HG03354 (cell line): ENCODE measurements around the gene PHACTR1.
"Not testable (repeated sequence)": the region's sequence is repeated elsewhere in the genome, so short reads cannot be mapped to it uniquely, and the experiment has no call there.

ENCODE experiments used
- ATAC-seq: cut with Tn5 transposase; IDR thresholded peaks from one replicate; pipeline ENCODE4 v1.9.1; 2021; ENCODE audit warnings: mild to moderate bottlenecking; ENCODE audit not compliant: unreplicated experiment, poor library complexity, severe bottlenecking

PHACTR1 gene

GRCh38 chr6:12716298-12716916 lies at the start of gene PHACTR1:
Gene PHACTR1 (plus strand): TSS chr6:12716767.
- no peak for ATAC-seq

- ATAC-seq, result no peak
Measured at GRCh38 chr6:12666886-12667285, 49.7 kb upstream of the PHACTR1 start.

- no peak for ATAC-seq
Measured at GRCh38 chr6:12675931-12676330, 40.6 kb upstream of the PHACTR1 start.

GRCh38 chr6:12679341-12679740 lies 37.2 kb upstream of the PHACTR1 start:
- no peak for ATAC-seq

GRCh38 chr6:12693122-12693521 lies 23.4 kb upstream of the PHACTR1 start:
- no peak for ATAC-seq

GRCh38 chr6:12698298-12698697 lies 18.3 kb upstream of the PHACTR1 start:
- no peak for ATAC-seq

- ATAC-seq, result no peak
Measured at GRCh38 chr6:12704946-12705345, 11.6 kb upstream of the PHACTR1 start.

GRCh38 chr6:12709116-12709515 lies 7.5 kb upstream of the PHACTR1 start:
- no peak for ATAC-seq

- ATAC-seq, result no peak
Measured at GRCh38 chr6:12709556-12710232, 6.9 kb upstream of the PHACTR1 start.

GRCh38 chr6:12710921-12711320 lies 5.6 kb upstream of the PHACTR1 start:
- ATAC-seq, result no peak

- ATAC-seq, result no peak
Measured at GRCh38 chr6:12714022-12714421, 2.5 kb upstream of the PHACTR1 start.

GRCh38 chr6:12715437-12715836 lies 1.1 kb upstream of the PHACTR1 start:
- ATAC-seq, result no peak

- ATAC-seq, result no peak
Measured at GRCh38 chr6:12717356-12717755, 789 bp downstream of the PHACTR1 start.

- no peak for ATAC-seq
Measured at GRCh38 chr6:12718015-12718414, 1.4 kb downstream of the PHACTR1 start.

- no peak for ATAC-seq
Measured at GRCh38 chr6:12719017-12719416, 2.5 kb downstream of the PHACTR1 start.

GRCh38 chr6:12720310-12720709 lies 3.7 kb downstream of the PHACTR1 start:
- no peak for ATAC-seq

GRCh38 chr6:12725263-12725662 lies 8.7 kb downstream of the PHACTR1 start:
- no peak for ATAC-seq

- no peak for ATAC-seq
Measured at GRCh38 chr6:12729467-12729866, 12.9 kb downstream of the PHACTR1 start.

GRCh38 chr6:12730809-12731208 lies 14.2 kb downstream of the PHACTR1 start:
- ATAC-seq, result not testable (repeated sequence)

- no peak for ATAC-seq
Measured at GRCh38 chr6:12733876-12734275, 17.3 kb downstream of the PHACTR1 start.

- ATAC-seq, result no peak
Measured at GRCh38 chr6:12735786-12736185, 19.2 kb downstream of the PHACTR1 start.

- no peak for ATAC-seq
Measured at GRCh38 chr6:12748411-12748810, 31.8 kb downstream of the PHACTR1 start.
